ENCODE results near the gene ZBTB6.
"Not testable (repeated sequence)": the region's sequence is repeated elsewhere in the genome, so short reads cannot be mapped to it uniquely, and the experiment has no call there.

ZBTB6 gene

GRCh38 chr9:122879443-122879842 lies 33.7 kb downstream of the ZBTB6 start:
- Histone ChIP-seq H2BK12ac (ENCODE audit: low read length in 2 of 2) (no peak overlapping the region), H2BK15ac (ENCODE audit: low read depth, poor library complexity, severe bottlenecking) (no peak overlapping the region), H3K9me3 (ENCODE audit: control insufficient read depth, low read length) (no peaks in the 10 kb centered on the region), H3K4me3 (ENCODE audit: insufficient read depth in 1 of 2, low read depth in 1 of 2, low read length in 2 of 2) (no peak overlapping the region), H4K8ac (ENCODE audit: low read length) (no peak overlapping the region), H3K4me2 (ENCODE audit: low read length, poor library complexity, severe bottlenecking) (no peak overlapping the region), H3K9ac (ENCODE audit: low read length) (no peak overlapping the region), H2BK5ac (ENCODE audit: low read depth, low read length, poor library complexity, severe bottlenecking) (no peak overlapping the region), H2AFZ (ENCODE audit: low read depth, low read length) (no peak overlapping the region), H2AK5ac (ENCODE audit: low read length, severe bottlenecking) (no peak overlapping the region), H3K4ac (ENCODE audit: low read depth in 1 of 2, low read length in 2 of 2) (no peak overlapping the region), H3K4me1 (ENCODE audit: control insufficient read depth, insufficient read depth, low read depth, low read length) (no peaks in the 10 kb centered on the region), H3K14ac (ENCODE audit: low read length in 2 of 2) (no peak overlapping the region), H3K79me1 (replicated peaks; ENCODE audit: low read length, poor library complexity, severe bottlenecking) (peaks cover 14% of the 10 kb centered on the region), H4K91ac (ENCODE audit: low read length) (no peak overlapping the region), H3K36me3 (ENCODE audit: control insufficient read depth in 1 of 2, insufficient read depth in 2 of 2, low read depth in 1 of 2, low read length in 2 of 2) (peaks cover 37 to 95% of the 10 kb centered on the region in 2 experiments), H3K27ac (ENCODE audit: low read length, poor library complexity, severe bottlenecking) (no peak overlapping the region), H3K27me3 (ENCODE audit: control insufficient read depth in 1 of 2, insufficient read depth in 1 of 2, low read length in 2 of 2) (no peaks in the 10 kb centered on the region), H2BK120ac (ENCODE audit: low read depth, low read length) (no peak overlapping the region), H3K23ac (ENCODE audit: low read length in 2 of 2) (no peak overlapping the region), H3K18ac (ENCODE audit: low read depth in 1 of 2, low read length in 2 of 2) (no peak overlapping the region)
- WGBS = 100% methylated on average over 1 of the region's 2 CpGs
- DNase-seq = no peak

GRCh38 chr9:122875523-122875922 lies 37.6 kb downstream of the ZBTB6 start:
- H3K4me1 ChIP-seq (ENCODE audit: control insufficient read depth, insufficient read depth, low read depth, low read length) = no peaks in the 10 kb centered on the region
- H2BK120ac ChIP-seq (ENCODE audit: low read depth, low read length) = no peak overlapping the region
- no peak overlapping the region for H3K27ac ChIP-seq (ENCODE audit: low read length, poor library complexity, severe bottlenecking)
- peaks cover 33 to 91% of the 10 kb centered on the region in 2 experiments for H3K36me3 ChIP-seq (ENCODE audit: control insufficient read depth in 1 of 2, insufficient read depth in 2 of 2, low read depth in 1 of 2, low read length in 2 of 2)
- no peak for DNase-seq
- H3K9ac ChIP-seq (ENCODE audit: low read length) = no peak overlapping the region
- no peak overlapping the region for H2BK5ac ChIP-seq (ENCODE audit: low read depth, low read length, poor library complexity, severe bottlenecking)
- H2AFZ ChIP-seq (ENCODE audit: low read depth, low read length) = no peak overlapping the region
- H3K23ac ChIP-seq (ENCODE audit: low read length in 2 of 2) = no peak overlapping the region
- no peak overlapping the region for H3K14ac ChIP-seq (ENCODE audit: low read length in 2 of 2)
- H2AK5ac ChIP-seq (ENCODE audit: low read length, severe bottlenecking) = no peak overlapping the region
- no peak overlapping the region for H3K4me3 ChIP-seq (ENCODE audit: insufficient read depth in 1 of 2, low read depth in 1 of 2, low read length in 2 of 2)
- H2BK15ac ChIP-seq (ENCODE audit: low read depth, poor library complexity, severe bottlenecking) = no peak overlapping the region
- no peaks in the 10 kb centered on the region for H3K27me3 ChIP-seq (ENCODE audit: control insufficient read depth in 1 of 2, insufficient read depth in 1 of 2, low read length in 2 of 2)
- no peak overlapping the region for H3K4me2 ChIP-seq (ENCODE audit: low read length, poor library complexity, severe bottlenecking)
- 92% methylated on average over 1 of the region's 1 CpG for WGBS
- H3K9me3 ChIP-seq (ENCODE audit: control insufficient read depth, low read length) = no peaks in the 10 kb centered on the region
- H4K91ac ChIP-seq (ENCODE audit: low read length) = no peak overlapping the region
- no peak overlapping the region for H2BK12ac ChIP-seq (ENCODE audit: low read length in 2 of 2)
- H3K4ac ChIP-seq (ENCODE audit: low read depth in 1 of 2, low read length in 2 of 2) = no peak overlapping the region
- H3K18ac ChIP-seq (ENCODE audit: low read depth in 1 of 2, low read length in 2 of 2) = no peak overlapping the region
- H3K79me1 ChIP-seq (replicated peaks; ENCODE audit: low read length, poor library complexity, severe bottlenecking) = peaks cover 12% of the 10 kb centered on the region
- H4K8ac ChIP-seq (ENCODE audit: low read length) = no peak overlapping the region

DNA sequence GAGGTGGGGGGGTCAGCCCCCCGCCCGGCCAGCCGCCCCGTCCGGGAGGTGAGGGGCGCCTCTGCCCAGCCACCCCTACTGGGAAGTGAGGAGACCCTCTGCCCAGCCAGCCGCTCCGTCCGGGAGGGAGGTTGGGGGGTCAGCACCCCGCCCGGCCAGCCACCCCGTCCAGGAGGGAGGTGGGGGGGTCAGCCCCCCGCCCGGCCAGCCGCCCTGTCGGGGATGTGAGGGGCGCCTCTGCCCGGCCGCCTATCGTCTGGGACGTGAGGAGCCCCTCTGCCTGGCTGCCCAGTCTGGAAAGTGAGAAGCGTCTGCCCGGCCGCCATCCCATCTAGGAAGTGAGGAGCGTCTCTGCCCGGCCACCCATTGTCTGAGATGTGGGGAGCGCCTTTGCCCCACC lies 45.8 kb downstream of the ZBTB6 start:
- H2AFZ ChIP-seq (ENCODE audit: low read depth, low read length); H3K4ac ChIP-seq (ENCODE audit: low read depth in 1 of 2, low read length in 2 of 2); H2BK120ac ChIP-seq (ENCODE audit: low read depth, low read length); H3K79me1 ChIP-seq (replicated peaks; ENCODE audit: low read length, poor library complexity, severe bottlenecking); H2BK15ac ChIP-seq (ENCODE audit: low read depth, poor library complexity, severe bottlenecking); H3K18ac ChIP-seq (ENCODE audit: low read depth in 1 of 2, low read length in 2 of 2); H3K9ac ChIP-seq (ENCODE audit: low read length); H3K9me3 ChIP-seq (ENCODE audit: control insufficient read depth, low read length); H3K23ac ChIP-seq (ENCODE audit: low read length in 2 of 2); H3K4me1 ChIP-seq (ENCODE audit: control insufficient read depth, insufficient read depth, low read depth, low read length); H4K91ac ChIP-seq (ENCODE audit: low read length); H2BK5ac ChIP-seq (ENCODE audit: low read depth, low read length, poor library complexity, severe bottlenecking); H3K14ac ChIP-seq (ENCODE audit: low read length in 2 of 2); DNase-seq; H3K27me3 ChIP-seq (ENCODE audit: control insufficient read depth in 1 of 2, insufficient read depth in 1 of 2, low read length in 2 of 2); H3K27ac ChIP-seq (ENCODE audit: low read length, poor library complexity, severe bottlenecking); H4K8ac ChIP-seq (ENCODE audit: low read length); H3K4me3 ChIP-seq (ENCODE audit: insufficient read depth in 1 of 2, low read depth in 1 of 2, low read length in 2 of 2); H3K4me2 ChIP-seq (ENCODE audit: low read length, poor library complexity, severe bottlenecking); H2AK5ac ChIP-seq (ENCODE audit: low read length, severe bottlenecking); H2BK12ac ChIP-seq (ENCODE audit: low read length in 2 of 2): not testable (repeated sequence)
- WGBS = no CpG with 5 or more reads among the region's 27 CpGs
- peaks cover 7 to 55% of the 10 kb centered on the region in 2 experiments for H3K36me3 ChIP-seq (ENCODE audit: control insufficient read depth in 1 of 2, insufficient read depth in 2 of 2, low read depth in 1 of 2, low read length in 2 of 2)

DNA sequence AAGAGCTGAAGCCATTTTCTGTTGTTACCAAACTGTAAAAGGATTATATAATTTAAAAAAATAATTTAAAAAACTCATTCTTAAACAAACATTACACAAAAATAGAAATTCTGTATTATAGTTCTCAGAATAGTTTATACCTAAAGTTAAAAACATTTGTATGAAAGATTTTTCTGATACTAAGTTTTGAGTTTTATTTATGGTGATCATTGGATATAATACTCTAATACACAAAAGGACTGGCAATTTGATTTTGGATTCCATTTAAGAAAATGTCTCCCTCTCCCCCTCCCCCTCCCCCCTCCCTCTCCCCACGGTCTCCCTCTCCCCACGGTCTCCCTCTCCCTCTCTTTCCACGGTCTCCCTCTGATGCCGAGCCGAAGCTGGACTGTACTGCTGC lies 47.0 kb downstream of the ZBTB6 start:
- Histone ChIP-seq H3K27ac (ENCODE audit: low read length, poor library complexity, severe bottlenecking) (no peak overlapping the region), H3K14ac (ENCODE audit: low read length in 2 of 2) (no peak overlapping the region), H3K9ac (ENCODE audit: low read length) (no peak overlapping the region), H3K79me1 (replicated peaks; ENCODE audit: low read length, poor library complexity, severe bottlenecking) (peaks cover 2% of the 10 kb centered on the region), H2BK120ac (ENCODE audit: low read depth, low read length) (no peak overlapping the region), H4K8ac (ENCODE audit: low read length) (no peak overlapping the region), H3K4ac (ENCODE audit: low read depth in 1 of 2, low read length in 2 of 2) (no peak overlapping the region), H3K4me2 (ENCODE audit: low read length, poor library complexity, severe bottlenecking) (no peak overlapping the region), H3K18ac (ENCODE audit: low read depth in 1 of 2, low read length in 2 of 2) (no peak overlapping the region), H3K4me3 (ENCODE audit: insufficient read depth in 1 of 2, low read depth in 1 of 2, low read length in 2 of 2) (no peak overlapping the region), H3K9me3 (ENCODE audit: control insufficient read depth, low read length) (no peaks in the 10 kb centered on the region), H3K4me1 (ENCODE audit: control insufficient read depth, insufficient read depth, low read depth, low read length) (no peaks in the 10 kb centered on the region), H2BK15ac (ENCODE audit: low read depth, poor library complexity, severe bottlenecking) (no peak overlapping the region), H4K91ac (ENCODE audit: low read length) (no peak overlapping the region), H3K36me3 (ENCODE audit: control insufficient read depth in 1 of 2, insufficient read depth in 2 of 2, low read depth in 1 of 2, low read length in 2 of 2) (peaks cover 7 to 59% of the 10 kb centered on the region in 2 experiments), H2AK5ac (ENCODE audit: low read length, severe bottlenecking) (no peak overlapping the region), H3K23ac (ENCODE audit: low read length in 2 of 2) (no peak overlapping the region), H2BK12ac (ENCODE audit: low read length in 2 of 2) (no peak overlapping the region), H2AFZ (ENCODE audit: low read depth, low read length) (no peak overlapping the region), H2BK5ac (ENCODE audit: low read depth, low read length, poor library complexity, severe bottlenecking) (no peak overlapping the region), H3K27me3 (ENCODE audit: control insufficient read depth in 1 of 2, insufficient read depth in 1 of 2, low read length in 2 of 2) (no peaks in the 10 kb centered on the region)
- no peak for DNase-seq
- no CpG with 5 or more reads among the region's 5 CpGs for WGBS

Data from mesenchymal stem cell (in vitro differentiated cells and primary cell).